H9 (cell line): ENCODE measurements around the gene C2CD2. TPM values are rescaled to one million over a fixed set of nuclear protein-coding genes. Genes with fewer than 3 reads are reported as not detected.

Experiments
- DNase-seq: peaks from one replicate; pipeline ENCODE4 v3.0.0-alpha.2; 2017
- H2AFZ ChIP-seq: one replicate; pipeline ENCODE4 v1.6.1; 2013; ENCODE audit warnings: mild to moderate bottlenecking, low read length, control low read depth, moderate library complexity
- H2AK5ac ChIP-seq: 2 replicates; pipeline ENCODE4 v1.6.1; 2013; ENCODE audit warnings: low read length, control low read depth, mixed read lengths; ENCODE audit not compliant: insufficient read length
- H2BK120ac ChIP-seq: one replicate; pipeline ENCODE4 v1.6.1; 2013; ENCODE audit warnings: low read depth, mild to moderate bottlenecking, low read length, control low read depth, inconsistent platforms; ENCODE audit not compliant: poor library complexity, severe bottlenecking
- H2BK12ac ChIP-seq: 2 replicates; pipeline ENCODE4 v1.6.1; 2013; ENCODE audit warnings: low read length, control low read depth, mixed read lengths, low read depth; ENCODE audit not compliant: insufficient read length
- H2BK15ac ChIP-seq: 2 replicates; pipeline ENCODE4 v1.6.1; 2013; ENCODE audit warnings: low read depth, low read length, control low read depth
- H2BK20ac ChIP-seq: one replicate; pipeline ENCODE4 v1.6.1; 2013; ENCODE audit warnings: low read depth, mild to moderate bottlenecking, low read length, control low read depth, inconsistent platforms; ENCODE audit not compliant: poor library complexity, severe bottlenecking
- H2BK5ac ChIP-seq: 2 replicates; pipeline ENCODE4 v1.6.1; 2013; ENCODE audit warnings: low read length, control low read depth, mixed read lengths; ENCODE audit not compliant: insufficient read length
- H3K14ac ChIP-seq: 2 replicates; pipeline ENCODE4 v1.6.1; 2013; ENCODE audit warnings: low read length, control low read depth; ENCODE audit not compliant: insufficient read depth
- H3K18ac ChIP-seq: 2 replicates; pipeline ENCODE4 v1.6.1; 2013; ENCODE audit warnings: low read depth, mild to moderate bottlenecking, mixed read lengths, low read length, control low read depth; ENCODE audit not compliant: insufficient read length
- H3K23ac ChIP-seq: 2 replicates; pipeline ENCODE4 v1.6.1; 2013; ENCODE audit warnings: low read length, control low read depth, mixed read lengths, low read depth; ENCODE audit not compliant: insufficient read length
- H3K23me2 ChIP-seq: 2 replicates; pipeline ENCODE4 v1.6.1; 2013; ENCODE audit warnings: low read depth, mild to moderate bottlenecking, mixed read lengths, low read length, control low read depth; ENCODE audit not compliant: insufficient read length, poor library complexity, severe bottlenecking
- H3K27ac ChIP-seq: 2 replicates; pipeline ENCODE4 v1.5.1; 2013; ENCODE audit warnings: low read length, control low read depth, mixed read lengths, low read depth; ENCODE audit not compliant: insufficient read length
- H3K27me3 ChIP-seq: 2 replicates; pipeline ENCODE4 v1.6.1; 2013; ENCODE audit warnings: low read length, control low read depth, inconsistent platforms; ENCODE audit not compliant: insufficient read depth
- H3K4ac ChIP-seq: 2 replicates; pipeline ENCODE4 v1.6.1; 2013; ENCODE audit warnings: low read depth, mild to moderate bottlenecking, control low read depth, inconsistent platforms, low read length, moderate library complexity
- H3K4me1 ChIP-seq: 2 replicates; pipeline ENCODE4 v1.6.1; 2013; ENCODE audit warnings: low read length, control low read depth, inconsistent platforms; ENCODE audit not compliant: insufficient read depth
- H3K4me2 ChIP-seq: 2 replicates; pipeline ENCODE4 v1.6.1; 2013; ENCODE audit warnings: low read length, control low read depth, mixed read lengths; ENCODE audit not compliant: insufficient read length, insufficient read depth
- H3K56ac ChIP-seq: 2 replicates; pipeline ENCODE4 v1.6.1; 2013; ENCODE audit warnings: low read depth, mild to moderate bottlenecking, mixed read lengths, low read length, control low read depth; ENCODE audit not compliant: insufficient read length
- H3K79me1 ChIP-seq: 2 replicates; pipeline ENCODE4 v1.6.1; 2013; ENCODE audit warnings: low read depth, mild to moderate bottlenecking, moderate library complexity, low read length, control low read depth, inconsistent platforms; ENCODE audit not compliant: insufficient read depth, poor library complexity, severe bottlenecking
- H3K79me2 ChIP-seq: 2 replicates; pipeline ENCODE4 v1.6.1; 2013; ENCODE audit warnings: low read length, control low read depth, inconsistent platforms; ENCODE audit not compliant: insufficient read depth
- H3K9ac ChIP-seq: 2 replicates; pipeline ENCODE4 v1.6.1; 2013; ENCODE audit warnings: low read length, control low read depth, mixed read lengths; ENCODE audit not compliant: insufficient read length; ENCODE audit errors: extremely low read depth
- H3K9me3 ChIP-seq: one replicate; pipeline ENCODE4 v1.6.1; 2013; ENCODE audit warnings: low read depth, low read length, inconsistent platforms; ENCODE audit not compliant: control insufficient read depth
- H3T11ph ChIP-seq: one replicate; pipeline ENCODE4 v1.6.1; 2013; ENCODE audit warnings: mild to moderate bottlenecking, low read length, control low read depth, inconsistent platforms
- H4K20me1 ChIP-seq: one replicate; pipeline ENCODE4 v1.6.1; 2013; ENCODE audit not compliant: control insufficient read depth, insufficient read length, insufficient read depth
- H4K5ac ChIP-seq: 2 replicates; pipeline ENCODE4 v1.6.1; 2013; ENCODE audit warnings: low read depth, mild to moderate bottlenecking, mixed read lengths, low read length, control low read depth; ENCODE audit not compliant: insufficient read length
- H4K8ac ChIP-seq: replicated peaks from 2 replicates; pipeline ENCODE4 v1.6.1; 2013; ENCODE audit warnings: low read length, control low read depth, mixed read lengths, low read depth; ENCODE audit not compliant: insufficient read length
- H4K91ac ChIP-seq: 2 replicates; pipeline ENCODE4 v1.6.1; 2013; ENCODE audit warnings: low read depth, mild to moderate bottlenecking, moderate library complexity, mixed read lengths, low read length, control low read depth; ENCODE audit not compliant: insufficient read length
- H3K27ac Mint-ChIP-seq, 3 experiments: 2 replicates in 2 of 3; 3 replicates in 1 of 3; pipeline ENCODE4 v1.8.0; 2020 to 2021; ENCODE audit warnings: mixed read lengths in 3 of 3, mild to moderate bottlenecking in 1 of 3, moderate library complexity in 1 of 3
- H3K27me3 Mint-ChIP-seq: 2 replicates; pipeline ENCODE4 v1.8.0; 2021; ENCODE audit warnings: low read depth, mild to moderate bottlenecking, moderate library complexity, mixed read lengths
- H3K36me3 Mint-ChIP-seq, 3 experiments: 2 replicates in 2 of 3; 3 replicates in 1 of 3; pipeline ENCODE4 v1.8.0; 2020 to 2021; ENCODE audit warnings: low read depth in 3 of 3, mixed read lengths in 3 of 3; ENCODE audit not compliant: insufficient read depth in 1 of 3
- H3K4me1 Mint-ChIP-seq, 2 experiments: 2 replicates each; pipeline ENCODE4 v1.8.0; 2020; ENCODE audit warnings: mixed read lengths in 2 of 2
- H3K4me3 Mint-ChIP-seq, 2 experiments: 2 replicates in 1 of 2; 3 replicates in 1 of 2; pipeline ENCODE4 v1.8.0; 2020 to 2021; ENCODE audit warnings: mild to moderate bottlenecking in 2 of 2, mixed read lengths in 2 of 2, moderate library complexity in 1 of 2
- H3K9me3 Mint-ChIP-seq, 2 experiments: 2 replicates in 1 of 2; 3 replicates in 1 of 2; pipeline ENCODE4 v1.8.0; 2020; ENCODE audit warnings: mild to moderate bottlenecking in 2 of 2, mixed read lengths in 2 of 2, moderate library complexity in 1 of 2
- WGBS: extraction: QIAGEN DNeasy Blood & Tissue Kit; methylation state at CpG from one replicate; pipeline ENCODE4 v1.1.7; 2013; ENCODE audit warnings: missing lambda C conversion rate, low lambda C conversion rate, mixed read lengths; ENCODE audit not compliant: insufficient read length; ENCODE audit errors: extremely low coverage; 5-methylcytosine and 5-hydroxymethylcytosine counted together
- total RNA-seq: library from RNA; stranded (reverse); gene quantifications from 2 replicates; pipeline ENCODE4 v1.2.1, GENCODE V29; 2021
- TF ChIP-seq, protein P1 (sequence below): fragments of 200-600 bp; sonication (generic); conservative IDR thresholded peaks from 3 replicates; pipeline ENCODE4 v1.8.0; 2021; ENCODE audit warnings: antibody characterized with exemption, mild to moderate bottlenecking

C2CD2 gene
- total RNA-seq, 1 experiment from 2014 or later, result 14.6 TPM

DNA sequence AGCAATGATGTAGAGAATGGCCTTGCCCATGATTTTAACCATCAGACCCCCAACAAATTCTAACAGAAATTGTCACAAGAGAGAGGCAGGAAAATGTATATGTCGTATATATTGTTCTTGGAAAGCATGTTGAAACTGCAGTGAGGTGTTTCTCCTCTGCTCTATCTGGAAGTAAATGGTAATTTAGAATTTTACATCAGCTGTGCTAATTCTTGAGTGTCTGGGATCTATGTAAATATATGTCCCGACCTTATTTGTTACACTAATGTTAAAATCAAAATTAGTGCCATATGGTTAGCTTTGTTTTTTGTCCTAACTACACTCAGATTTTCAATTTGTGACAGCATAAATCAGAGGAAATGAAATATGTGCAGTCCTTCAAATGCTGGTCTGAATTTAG lies 35.9 kb upstream of the C2CD2 start:
- Histone ChIP-seq H2BK12ac (no peak overlapping the region), H3K4me2 (no peak overlapping the region), H4K20me1 (no peaks in the 10 kb centered on the region), H2AFZ (no peak overlapping the region), H3K14ac (no peak overlapping the region), H2BK120ac (no peak overlapping the region), H3K23ac (no peak overlapping the region), H3K23me2 (no peaks in the 10 kb centered on the region), H4K91ac (no peak overlapping the region), H3K79me2 (no peaks in the 10 kb centered on the region), H2BK20ac (no peak overlapping the region), H2BK5ac (no peak overlapping the region), H3K27me3 (no peaks in the 10 kb centered on the region), H3K27ac (no peak overlapping the region), H3K56ac (no peak overlapping the region), H3K4me1 (no peaks in the 10 kb centered on the region), H3K18ac (no peak overlapping the region), H3K79me1 (no peaks in the 10 kb centered on the region), H3K4ac (no peak overlapping the region), H3T11ph (no peak overlapping the region), H4K8ac (no peak overlapping the region), H2BK15ac (no peak overlapping the region), H3K9ac (no peak overlapping the region), H4K5ac (no peak overlapping the region), H3K9me3 (no peaks in the 10 kb centered on the region), H2AK5ac (no peak overlapping the region)
- H3K4me1 Mint-ChIP-seq, result no peaks in the 10 kb centered on the region
- no CpG with 5 or more reads among the region's 2 CpGs for WGBS
- H3K4me3 Mint-ChIP-seq, result no peak overlapping the region
- DNase-seq, result no peak
- H3K9me3 Mint-ChIP-seq, result no peaks in the 10 kb centered on the region
- H3K27ac Mint-ChIP-seq, result no peak overlapping the region
- H3K27me3 Mint-ChIP-seq, result no peaks in the 10 kb centered on the region
- TF ChIP-seq, protein P1, sequence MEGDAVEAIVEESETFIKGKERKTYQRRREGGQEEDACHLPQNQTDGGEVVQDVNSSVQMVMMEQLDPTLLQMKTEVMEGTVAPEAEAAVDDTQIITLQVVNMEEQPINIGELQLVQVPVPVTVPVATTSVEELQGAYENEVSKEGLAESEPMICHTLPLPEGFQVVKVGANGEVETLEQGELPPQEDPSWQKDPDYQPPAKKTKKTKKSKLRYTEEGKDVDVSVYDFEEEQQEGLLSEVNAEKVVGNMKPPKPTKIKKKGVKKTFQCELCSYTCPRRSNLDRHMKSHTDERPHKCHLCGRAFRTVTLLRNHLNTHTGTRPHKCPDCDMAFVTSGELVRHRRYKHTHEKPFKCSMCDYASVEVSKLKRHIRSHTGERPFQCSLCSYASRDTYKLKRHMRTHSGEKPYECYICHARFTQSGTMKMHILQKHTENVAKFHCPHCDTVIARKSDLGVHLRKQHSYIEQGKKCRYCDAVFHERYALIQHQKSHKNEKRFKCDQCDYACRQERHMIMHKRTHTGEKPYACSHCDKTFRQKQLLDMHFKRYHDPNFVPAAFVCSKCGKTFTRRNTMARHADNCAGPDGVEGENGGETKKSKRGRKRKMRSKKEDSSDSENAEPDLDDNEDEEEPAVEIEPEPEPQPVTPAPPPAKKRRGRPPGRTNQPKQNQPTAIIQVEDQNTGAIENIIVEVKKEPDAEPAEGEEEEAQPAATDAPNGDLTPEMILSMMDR, result no peak
- peaks cover 34 to 39% (median 39%) of the 10 kb centered on the region in 3 experiments for H3K36me3 Mint-ChIP-seq
